Astrocyte (in vitro differentiated cells and primary cell): ENCODE measurements around the gene PTPRN2.

ENCODE experiments used
- EZH2 ChIP-seq: IDR thresholded peaks from 2 replicates; pipeline ENCODE4 v1.6.1; 2012; ENCODE audit warnings: mild to moderate bottlenecking, low read length, inconsistent platforms; ENCODE audit not compliant: insufficient read depth
- TF ChIP-seq, protein P1 (sequence below): IDR thresholded peaks from 2 replicates; pipeline ENCODE4 v1.5.1; 2011; ENCODE audit warnings: low read depth, mild to moderate bottlenecking, inconsistent platforms, low read length, moderate library complexity; ENCODE audit not compliant: insufficient read depth

- TF ChIP-seq, protein P1, sequence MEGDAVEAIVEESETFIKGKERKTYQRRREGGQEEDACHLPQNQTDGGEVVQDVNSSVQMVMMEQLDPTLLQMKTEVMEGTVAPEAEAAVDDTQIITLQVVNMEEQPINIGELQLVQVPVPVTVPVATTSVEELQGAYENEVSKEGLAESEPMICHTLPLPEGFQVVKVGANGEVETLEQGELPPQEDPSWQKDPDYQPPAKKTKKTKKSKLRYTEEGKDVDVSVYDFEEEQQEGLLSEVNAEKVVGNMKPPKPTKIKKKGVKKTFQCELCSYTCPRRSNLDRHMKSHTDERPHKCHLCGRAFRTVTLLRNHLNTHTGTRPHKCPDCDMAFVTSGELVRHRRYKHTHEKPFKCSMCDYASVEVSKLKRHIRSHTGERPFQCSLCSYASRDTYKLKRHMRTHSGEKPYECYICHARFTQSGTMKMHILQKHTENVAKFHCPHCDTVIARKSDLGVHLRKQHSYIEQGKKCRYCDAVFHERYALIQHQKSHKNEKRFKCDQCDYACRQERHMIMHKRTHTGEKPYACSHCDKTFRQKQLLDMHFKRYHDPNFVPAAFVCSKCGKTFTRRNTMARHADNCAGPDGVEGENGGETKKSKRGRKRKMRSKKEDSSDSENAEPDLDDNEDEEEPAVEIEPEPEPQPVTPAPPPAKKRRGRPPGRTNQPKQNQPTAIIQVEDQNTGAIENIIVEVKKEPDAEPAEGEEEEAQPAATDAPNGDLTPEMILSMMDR = no peak
- no peak for TF ChIP-seq EZH2
Observed at GRCh38 chr7:158428131-158428836, 159.3 kb downstream of the PTPRN2 start.
